Stimulated activated CD8-positive, alpha-beta memory T cell treated with anti-CD3 and anti-CD28 coated beads, Interleukin-12 subunit alpha, Interleukin-12 subunit beta, amount 100 ng/mL, for 24 hours (primary cell): Measurements from ENCODE around the gene ASB1.

ENCODE experiments used
- DNase-seq: peaks from one replicate; pipeline ENCODE4 v3.0.0-alpha.2; 2020; ENCODE audit errors: extremely low read depth

ASB1 gene, protein sequence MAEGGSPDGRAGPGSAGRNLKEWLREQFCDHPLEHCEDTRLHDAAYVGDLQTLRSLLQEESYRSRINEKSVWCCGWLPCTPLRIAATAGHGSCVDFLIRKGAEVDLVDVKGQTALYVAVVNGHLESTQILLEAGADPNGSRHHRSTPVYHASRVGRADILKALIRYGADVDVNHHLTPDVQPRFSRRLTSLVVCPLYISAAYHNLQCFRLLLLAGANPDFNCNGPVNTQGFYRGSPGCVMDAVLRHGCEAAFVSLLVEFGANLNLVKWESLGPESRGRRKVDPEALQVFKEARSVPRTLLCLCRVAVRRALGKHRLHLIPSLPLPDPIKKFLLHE

DNA sequence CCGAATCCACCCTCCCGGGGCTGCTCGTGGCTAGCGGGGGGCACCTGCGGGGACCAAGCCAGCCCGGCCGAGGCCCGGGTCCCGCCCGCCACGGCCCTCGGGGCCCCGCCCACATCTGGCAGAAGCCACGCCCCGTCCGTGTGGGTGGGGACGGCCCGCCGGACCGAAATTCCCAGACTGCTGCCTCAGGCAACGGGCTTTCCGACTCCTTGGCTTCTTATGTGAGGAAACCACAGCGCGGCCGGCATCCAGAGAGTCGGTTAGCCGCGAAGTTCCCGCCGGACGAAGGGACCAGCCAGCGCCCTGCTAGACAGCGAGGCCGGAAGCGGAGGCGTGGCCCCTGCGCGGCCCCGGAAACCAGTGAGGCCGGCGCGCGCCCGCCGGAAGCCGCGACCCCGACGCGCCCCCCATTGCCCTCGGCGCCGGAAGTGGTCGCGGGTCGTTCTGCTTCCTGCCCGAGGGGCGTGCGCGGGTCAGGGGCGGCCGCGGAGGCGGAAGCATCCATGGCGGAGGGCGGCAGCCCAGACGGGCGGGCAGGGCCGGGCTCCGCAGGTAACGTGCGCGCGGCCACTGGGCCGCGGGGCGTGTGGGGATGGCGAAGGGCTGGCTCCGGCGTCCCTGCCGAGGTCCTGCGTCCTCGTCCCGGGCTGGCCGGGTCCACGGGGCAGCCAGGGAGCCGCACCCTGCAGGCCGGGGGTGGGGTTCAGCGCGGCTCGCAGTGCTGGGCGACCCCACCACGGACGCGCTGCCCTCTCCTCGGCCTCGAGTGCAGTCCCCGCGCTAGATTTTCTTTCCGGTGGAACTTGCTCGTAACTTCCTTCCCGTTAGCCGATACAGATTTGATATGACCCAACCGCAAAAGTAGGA is at the start of gene ASB1:
Gene ASB1 (plus strand): TSS at position 360 of the 867 bp plus-strand sequence. CDS start 144 bp downstream, at position 504.
- peak; percentile 55 for DNase-seq

GRCh38 chr2:238378230-238379095 is 48.3 kb upstream of the ASB1 start:
- DNase-seq, result no peak

DNA sequence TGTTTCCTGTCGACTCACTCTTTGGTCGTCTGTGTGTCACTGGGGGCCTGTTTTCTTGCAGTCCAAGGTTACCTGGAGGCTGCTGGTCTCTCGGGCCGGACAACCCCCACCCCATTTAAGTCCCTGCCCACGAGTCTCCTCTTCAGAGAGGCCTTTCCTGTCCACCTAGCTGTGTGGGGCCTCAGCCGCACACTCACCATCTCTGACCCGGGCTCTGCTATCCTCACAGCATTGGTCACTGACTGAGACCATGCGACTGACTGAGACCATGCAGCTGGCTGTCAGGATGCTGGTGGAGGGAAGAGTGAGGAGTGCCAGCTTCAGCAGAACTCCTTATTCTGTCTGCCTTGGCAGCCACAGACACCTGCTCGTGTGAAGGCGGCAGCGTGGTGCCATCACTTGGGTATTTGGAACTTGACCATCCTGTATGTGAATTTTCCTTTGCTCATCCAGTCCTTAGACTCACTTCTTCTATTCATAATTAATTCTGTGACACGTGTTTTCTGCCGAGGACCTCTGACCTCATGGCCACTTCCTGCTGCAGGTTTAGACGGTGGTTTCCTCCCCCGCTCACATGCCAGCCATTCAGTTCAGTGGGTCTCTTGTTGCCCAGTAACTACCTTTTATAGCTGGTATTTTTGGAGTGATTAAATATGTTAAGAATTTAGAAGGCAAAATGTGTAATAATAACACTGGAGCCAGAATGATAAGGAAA is 47.5 kb upstream of the ASB1 start:
- DNase-seq, result no peak

DNA sequence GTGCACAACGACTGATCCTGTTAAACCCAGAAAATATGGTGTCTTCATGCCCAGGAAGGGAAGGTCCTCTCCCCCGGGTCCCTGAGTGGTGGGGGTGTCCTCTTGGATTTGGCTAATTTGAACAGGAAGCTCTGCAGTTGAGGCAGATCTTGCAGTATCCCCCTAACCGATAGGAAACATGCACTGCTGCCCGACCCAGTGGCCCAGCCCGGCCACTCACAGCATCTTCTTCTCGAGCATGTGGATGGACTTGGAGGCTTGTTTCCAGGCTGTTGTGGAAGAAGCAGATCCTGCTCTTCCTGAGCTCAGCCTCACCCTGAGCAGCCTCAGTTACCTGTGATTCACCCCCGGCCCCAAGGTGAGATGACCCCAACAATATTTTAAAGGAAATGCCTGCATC is 46.4 kb upstream of the ASB1 start:
- DNase-seq, result no peak

DNA sequence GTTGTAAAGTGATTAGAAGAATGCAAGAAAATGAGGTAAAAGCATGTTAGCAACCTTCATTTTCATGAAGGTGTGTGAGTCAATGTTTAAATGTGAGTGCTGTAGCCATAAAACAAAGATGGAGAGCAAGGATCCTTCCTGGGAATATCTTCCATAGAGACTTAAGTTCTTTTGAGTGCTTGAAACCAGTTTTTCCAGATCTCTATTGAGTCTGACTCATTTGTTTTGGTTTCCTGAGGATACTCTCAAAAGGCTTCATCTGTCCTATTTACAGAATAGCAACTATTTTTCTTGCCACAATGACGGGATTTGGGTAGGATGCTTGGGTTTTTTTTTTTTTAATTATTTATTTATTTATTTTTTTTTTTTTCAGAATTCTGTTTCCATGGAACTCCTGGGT is 45.9 kb upstream of the ASB1 start:
- DNase-seq, result no peak

GRCh38 chr2:238381341-238382115 is 45.2 kb upstream of the ASB1 start:
- DNase-seq, result no peak

DNA sequence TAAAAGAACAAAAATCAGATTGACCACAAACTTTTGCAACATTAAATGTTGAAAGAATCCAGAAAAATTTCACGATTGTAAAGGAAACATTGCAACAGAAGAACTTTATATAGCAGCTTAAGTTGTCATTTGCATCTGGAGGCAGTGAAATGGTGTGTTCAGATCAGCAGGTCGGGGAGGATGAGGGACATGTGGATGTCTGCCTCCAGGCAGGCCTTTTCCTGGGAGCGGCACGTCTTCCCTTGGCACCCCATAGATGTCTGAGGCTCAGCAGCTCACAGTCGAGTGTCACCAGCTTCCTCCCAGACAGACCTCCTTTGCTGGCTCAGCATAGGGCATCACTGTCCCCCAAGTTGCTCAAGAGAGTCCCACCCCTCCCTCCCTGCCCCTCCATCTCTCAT is 44.3 kb upstream of the ASB1 start:
- DNase-seq, result no peak

DNA sequence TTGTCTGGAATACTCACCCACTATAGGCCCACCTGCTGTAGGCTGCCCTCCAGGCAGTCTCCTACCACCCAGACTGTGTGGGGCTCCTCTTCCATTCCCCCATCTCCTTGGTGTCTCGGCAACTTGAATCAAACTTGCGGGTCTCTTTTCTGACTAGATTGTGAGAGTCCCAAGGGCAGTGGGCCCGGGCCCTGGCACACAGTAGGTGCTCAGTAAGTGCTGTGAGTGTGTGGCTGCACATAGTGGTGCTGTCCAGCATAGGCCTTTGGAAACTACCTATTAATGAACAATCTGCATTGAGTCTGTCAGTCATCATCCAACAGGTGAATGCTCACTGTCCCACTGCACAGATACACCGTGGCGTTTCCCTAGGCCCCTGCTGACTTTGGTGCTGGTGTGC is 43.6 kb upstream of the ASB1 start:
- DNase-seq, result no peak

DNA sequence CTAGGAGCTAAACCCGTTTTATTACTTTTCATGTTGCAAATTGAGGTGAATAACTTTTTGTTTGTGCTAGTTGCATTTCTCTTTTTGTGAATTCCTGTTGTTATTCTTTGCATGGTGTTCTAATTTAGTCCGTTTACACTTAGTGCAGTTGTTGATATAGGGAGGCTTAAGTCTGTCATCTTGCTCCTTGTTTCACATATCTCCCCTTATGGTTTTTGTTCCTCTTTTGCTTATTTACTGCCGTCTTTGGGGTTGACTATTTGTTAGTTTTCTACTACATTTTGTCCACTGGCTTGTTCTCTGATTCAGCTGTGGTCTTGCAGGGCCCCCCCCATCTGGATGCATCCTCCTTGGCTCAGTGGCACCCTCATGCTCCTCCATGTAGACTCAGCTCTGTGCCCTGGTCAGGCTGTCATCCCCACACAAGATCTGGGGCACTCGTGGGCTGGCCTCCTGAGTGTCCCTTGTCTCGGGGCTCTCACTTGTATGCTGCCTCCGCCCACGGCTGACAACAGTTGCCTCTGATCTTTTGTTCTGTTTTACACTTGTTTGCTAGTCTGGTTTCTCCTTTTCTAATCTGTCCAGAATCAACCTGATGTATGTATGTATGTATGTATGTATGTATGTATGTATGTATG is 42.9 kb upstream of the ASB1 start:
- no peak for DNase-seq

- DNase-seq, result no peak
Observed at GRCh38 chr2:238387332-238387731, 39.4 kb upstream of the ASB1 start.

- no peak for DNase-seq
Observed at GRCh38 chr2:238388794-238389193, 37.9 kb upstream of the ASB1 start.

DNA sequence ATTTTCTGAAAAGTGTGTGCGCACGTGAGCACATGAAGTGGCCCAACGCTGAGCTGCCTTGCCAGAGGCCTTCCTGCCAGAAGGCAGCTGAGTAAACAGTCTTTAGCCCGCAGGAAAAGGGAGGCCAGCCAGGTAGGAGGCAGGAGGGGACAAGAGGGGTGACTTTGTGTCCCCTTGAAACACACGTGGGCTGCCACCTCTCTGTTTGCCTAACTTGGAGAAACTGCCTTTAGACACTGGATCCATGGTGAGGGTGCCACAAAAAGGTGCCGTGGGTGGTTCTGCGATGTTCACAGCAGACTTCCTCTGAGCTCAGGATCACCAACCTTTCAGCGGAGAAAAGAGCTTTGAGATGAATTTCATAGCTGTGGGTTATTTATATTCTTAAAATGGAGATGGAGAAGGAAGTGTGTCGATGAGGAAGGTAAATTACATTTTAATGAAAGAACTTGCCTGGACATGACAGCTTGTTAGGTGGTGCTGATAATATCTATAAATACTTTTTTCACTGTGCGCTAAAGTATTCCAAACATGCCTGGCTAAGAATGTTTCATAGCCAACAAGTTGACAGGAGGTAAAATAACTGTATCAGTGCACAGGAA is 36.6 kb upstream of the ASB1 start:
- DNase-seq, result no peak

GRCh38 chr2:238391042-238391689 is 35.6 kb upstream of the ASB1 start:
- no peak for DNase-seq

GRCh38 chr2:238396663-238397062 is 30.1 kb upstream of the ASB1 start:
- DNase-seq, result no peak

DNA sequence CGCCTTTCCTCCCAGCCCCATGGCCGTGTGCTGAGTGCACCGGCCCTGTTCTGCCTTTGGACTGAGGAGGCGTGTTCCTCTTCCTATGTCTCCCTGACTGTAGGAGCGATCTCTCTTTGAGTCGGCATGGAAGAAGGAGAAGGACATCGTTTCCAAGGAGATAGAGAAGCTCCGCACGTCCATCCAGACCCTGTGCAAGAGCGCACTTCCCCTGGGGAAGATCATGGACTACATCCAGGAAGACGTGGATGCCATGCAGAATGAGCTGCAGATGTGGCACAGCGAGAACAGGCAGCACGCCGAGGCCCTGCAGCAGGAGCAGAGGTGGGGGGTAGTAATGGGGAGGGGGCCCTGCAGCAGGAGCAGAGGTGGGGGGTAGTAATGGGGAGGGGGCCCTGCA is 29.4 kb upstream of the ASB1 start:
- DNase-seq, result no peak

DNA sequence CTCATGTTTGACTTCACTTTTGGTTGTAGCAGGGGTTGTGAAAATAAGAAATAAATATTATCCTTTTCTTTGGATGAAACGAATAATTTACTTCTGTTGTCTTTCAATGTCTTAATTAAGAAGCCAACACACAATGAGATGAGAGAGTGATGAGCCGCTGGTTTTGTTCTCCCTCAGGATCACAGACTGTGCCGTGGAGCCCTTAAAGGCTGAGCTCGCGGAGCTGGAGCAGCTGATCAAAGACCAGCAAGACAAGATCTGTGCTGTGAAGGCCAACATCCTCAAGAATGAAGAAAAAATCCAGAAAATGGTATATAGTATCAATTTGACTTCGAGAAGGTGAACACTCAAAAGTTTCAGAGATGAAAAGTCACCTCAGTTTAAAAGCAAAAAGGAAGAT is 28.1 kb upstream of the ASB1 start:
- no peak for DNase-seq

DNA sequence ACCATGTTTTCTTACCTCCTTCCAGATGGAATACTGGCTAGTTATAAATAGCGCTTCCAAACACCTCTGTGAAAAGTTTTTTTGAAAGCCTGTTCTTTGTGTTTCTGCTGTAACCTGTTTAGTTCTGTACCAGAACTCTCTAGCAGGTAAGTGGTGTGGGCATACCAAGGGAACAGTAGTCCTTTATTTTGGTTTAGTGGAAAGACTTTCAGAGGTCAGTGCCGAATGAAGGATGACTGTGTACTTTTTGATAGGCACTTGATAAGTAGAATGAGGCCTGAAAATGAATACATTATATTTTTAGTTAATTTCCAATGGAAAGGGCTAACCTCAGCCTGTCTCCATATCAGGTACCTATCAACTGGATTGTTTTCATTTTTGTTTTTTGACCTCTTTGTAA is 27.6 kb upstream of the ASB1 start:
- DNase-seq, result no peak

GRCh38 chr2:238401551-238401950 is 25.2 kb upstream of the ASB1 start:
- DNase-seq, result no peak
